Coronary artery (tissue), 2 donors: ENCODE results near the gene PNP.
"Not testable (repeated sequence)": the region's sequence is repeated elsewhere in the genome, so short reads cannot be mapped to it uniquely, and the experiment has no call there.

Source experiments
- DNase-seq: peaks from one replicate; pipeline ENCODE4 v3.0.0-alpha.2; 2017; ENCODE audit warnings: low spot score
- H3K27ac ChIP-seq, 2 donors: fragments of 200-600 bp; sonication (generic); one replicate each; pipeline ENCODE4 v1.5.1; 2016 to 2019
- H3K4me3 ChIP-seq: fragments of 200-600 bp; sonication (generic); 2 replicates; pipeline ENCODE4 v1.5.1; 2016; ENCODE audit warnings: mild to moderate bottlenecking, moderate library complexity
- TF ChIP-seq, protein P1 (sequence below): fragments of 200-600 bp; sonication (generic); IDR thresholded peaks from one replicate; pipeline ENCODE4 v1.5.1; 2019; ENCODE audit warnings: antibody characterized with exemption

The PNP gene

DNA sequence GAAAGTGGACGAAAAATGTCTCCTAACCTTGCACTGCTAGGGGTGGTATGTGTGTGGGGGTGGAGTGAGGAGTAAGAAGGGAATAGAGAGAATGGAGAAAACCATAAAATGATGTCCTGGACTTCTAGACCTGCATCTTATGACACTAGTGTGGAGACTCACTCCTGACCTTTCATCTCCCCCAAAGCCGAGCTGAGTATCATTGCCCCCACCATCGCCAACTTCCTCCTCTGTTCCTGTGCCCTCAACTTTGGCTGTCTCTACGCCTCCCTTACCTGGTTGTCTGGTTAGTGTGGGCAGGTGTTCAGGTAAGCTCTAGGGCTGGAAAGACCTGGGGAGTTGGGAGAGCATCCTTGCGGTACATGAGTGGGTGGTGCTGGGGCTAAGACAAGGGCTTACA, 28.7 kb upstream of the PNP start:
- TF ChIP-seq, protein P1, sequence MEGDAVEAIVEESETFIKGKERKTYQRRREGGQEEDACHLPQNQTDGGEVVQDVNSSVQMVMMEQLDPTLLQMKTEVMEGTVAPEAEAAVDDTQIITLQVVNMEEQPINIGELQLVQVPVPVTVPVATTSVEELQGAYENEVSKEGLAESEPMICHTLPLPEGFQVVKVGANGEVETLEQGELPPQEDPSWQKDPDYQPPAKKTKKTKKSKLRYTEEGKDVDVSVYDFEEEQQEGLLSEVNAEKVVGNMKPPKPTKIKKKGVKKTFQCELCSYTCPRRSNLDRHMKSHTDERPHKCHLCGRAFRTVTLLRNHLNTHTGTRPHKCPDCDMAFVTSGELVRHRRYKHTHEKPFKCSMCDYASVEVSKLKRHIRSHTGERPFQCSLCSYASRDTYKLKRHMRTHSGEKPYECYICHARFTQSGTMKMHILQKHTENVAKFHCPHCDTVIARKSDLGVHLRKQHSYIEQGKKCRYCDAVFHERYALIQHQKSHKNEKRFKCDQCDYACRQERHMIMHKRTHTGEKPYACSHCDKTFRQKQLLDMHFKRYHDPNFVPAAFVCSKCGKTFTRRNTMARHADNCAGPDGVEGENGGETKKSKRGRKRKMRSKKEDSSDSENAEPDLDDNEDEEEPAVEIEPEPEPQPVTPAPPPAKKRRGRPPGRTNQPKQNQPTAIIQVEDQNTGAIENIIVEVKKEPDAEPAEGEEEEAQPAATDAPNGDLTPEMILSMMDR = no peak
- H3K27ac ChIP-seq = no peak overlapping the region
- H3K4me3 ChIP-seq = no peak overlapping the region
- DNase-seq = peak; percentile 22

GRCh38 chr14:20440882-20441281, 28.3 kb upstream of the PNP start:
- TF ChIP-seq, protein P1 = no peak
- DNase-seq = no peak
- H3K27ac ChIP-seq = no peak overlapping the region

GRCh38 chr14:20441461-20441860, 27.7 kb upstream of the PNP start:
- H3K4me3 ChIP-seq = no peak overlapping the region
- TF ChIP-seq, protein P1 = no peak
- no peak for DNase-seq
- H3K27ac ChIP-seq = no peak overlapping the region

More at GRCh38 chr14:20440882-20441281, 28.3 kb upstream of the PNP start:
- no peak overlapping the region for H3K4me3 ChIP-seq

- not testable (repeated sequence) for H3K4me3 ChIP-seq, DNase-seq, H3K27ac ChIP-seq
These were observed 25.6 kb upstream of the PNP start for GRCh38 chr14:20443650-20444049.

GRCh38 chr14:20446889-20447288, 22.3 kb upstream of the PNP start:
- no peak overlapping the region for H3K4me3 ChIP-seq
- DNase-seq = no peak
- H3K27ac ChIP-seq = no peak overlapping the region
- TF ChIP-seq, protein P1 = no peak

DNA sequence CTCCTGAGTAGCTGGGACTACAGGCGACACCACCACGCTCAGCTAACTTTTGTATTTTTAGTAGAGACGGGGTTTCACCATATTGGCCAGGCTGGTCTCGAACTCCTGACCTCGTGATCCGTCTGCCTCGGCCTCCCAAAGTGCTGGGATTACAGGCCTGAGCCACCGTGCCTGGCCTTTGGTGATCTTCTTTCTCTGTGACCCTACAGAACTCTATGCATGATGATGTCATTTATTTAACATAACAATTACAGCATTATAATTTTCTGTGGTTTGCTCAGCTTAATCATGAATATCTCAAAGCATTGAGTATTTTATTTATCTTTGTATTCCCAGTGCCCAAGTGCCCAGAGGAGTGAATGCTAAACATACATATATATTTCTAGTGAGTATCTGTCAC, 16.4 kb upstream of the PNP start:
- H3K27ac ChIP-seq, DNase-seq, H3K4me3 ChIP-seq: not testable (repeated sequence)

DNA sequence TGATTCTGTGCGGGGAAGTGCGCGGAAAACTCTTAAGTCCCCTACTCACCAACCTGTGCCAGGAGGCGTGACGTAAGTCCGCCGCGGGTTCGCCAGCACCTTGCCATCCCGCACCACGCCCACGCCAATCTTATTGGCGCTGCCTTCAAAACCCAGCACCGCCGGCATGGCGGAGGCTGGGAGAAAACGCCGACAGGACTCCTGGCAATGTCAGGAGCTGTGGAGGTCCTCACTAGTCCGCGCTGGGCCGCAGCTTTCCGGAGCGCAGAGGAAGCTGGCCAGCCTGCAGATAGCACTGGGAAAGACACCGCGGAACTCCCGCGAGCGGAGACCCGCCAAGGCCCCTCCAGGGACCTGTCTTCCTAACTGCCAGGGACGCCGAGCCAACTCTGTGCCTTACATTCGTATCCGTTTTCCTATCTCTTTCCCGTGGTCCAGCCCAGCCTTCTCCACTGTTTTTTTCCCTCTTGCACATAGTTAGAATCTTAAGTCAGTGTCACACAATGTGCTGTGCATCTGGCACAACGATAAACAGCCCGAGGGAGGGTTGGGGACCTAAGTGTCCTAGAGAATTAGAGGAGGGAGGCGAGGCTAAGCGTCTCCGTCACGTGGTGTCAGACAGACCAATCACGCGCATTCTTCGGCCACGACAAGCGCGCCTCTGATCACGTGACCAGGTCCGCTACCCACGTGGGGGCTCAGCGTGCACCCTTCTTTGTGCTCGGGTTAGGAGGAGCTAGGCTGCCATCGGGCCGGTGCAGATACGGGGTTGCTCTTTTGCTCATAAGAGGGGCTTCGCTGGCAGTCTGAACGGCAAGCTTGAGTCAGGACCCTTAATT, 14.5 kb upstream of the PNP start, which contains the start of the genes APEX1 and OSGEP:
TSS of gene APEX1 (plus strand) at position 711 of the 839 bp plus-strand sequence. CDS start 420 bp downstream, outside the sequence.
TSS of gene OSGEP (minus strand) at position 297 of the 839 bp plus-strand sequence. CDS start at position 168, 129 bp downstream.
- Histone ChIP-seq H3K4me3 (peak within 1 kb of the TSS; percentile 84), H3K27ac (peak within 1 kb of the TSS; percentile 89 to 90)
- DNase-seq = peak; percentile 98
- TF ChIP-seq, protein P1 = no peak
